Measurements from ENCODE around the gene ACTN1.
"Not testable (repeated sequence)": the region's sequence is repeated elsewhere in the genome, so short reads cannot be mapped to it uniquely, and the experiment has no call there.

Gene ACTN1

DNA sequence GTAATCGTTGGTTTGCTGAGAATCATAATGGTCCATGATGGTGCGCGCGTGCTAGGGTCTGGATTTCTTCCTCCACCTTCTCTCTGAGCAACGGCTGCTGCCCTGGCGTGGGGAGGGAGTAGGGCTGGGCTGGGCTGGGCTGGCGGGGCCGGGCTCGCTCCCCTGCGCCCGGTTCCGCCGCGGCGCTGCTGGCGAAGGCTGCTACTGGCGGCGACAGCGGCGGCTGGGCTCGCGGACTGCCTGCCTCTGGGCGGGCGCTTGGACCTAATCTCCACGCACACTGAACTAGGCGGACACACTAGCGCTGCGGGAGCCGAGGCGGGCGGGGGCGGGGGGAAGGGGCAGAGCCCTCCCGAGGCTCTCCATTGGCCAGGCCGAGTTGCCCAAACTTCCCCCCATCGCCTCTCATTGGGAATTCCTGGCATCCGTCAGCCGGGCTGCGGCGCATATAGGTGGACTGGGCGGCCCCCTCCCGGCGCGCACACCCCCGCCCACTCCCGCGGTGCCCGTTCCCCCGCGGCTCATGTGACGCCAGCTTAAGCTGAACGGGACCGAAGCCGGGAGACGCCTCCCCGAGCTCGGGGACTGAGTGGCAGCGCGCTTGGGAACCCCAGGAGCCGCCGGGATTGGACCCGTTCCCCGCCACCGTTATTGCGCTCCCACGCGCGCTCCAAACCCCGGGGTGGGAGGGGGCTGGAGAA, at the start of gene ACTN1:
Gene ACTN1, minus strand, starts transcription at position 282 of the 701 bp plus-strand sequence. Its CDS starts 246 bp downstream, at position 36.
- peak; percentile 96 for DNase-seq (ENCODE audit: low spot score)

DNA sequence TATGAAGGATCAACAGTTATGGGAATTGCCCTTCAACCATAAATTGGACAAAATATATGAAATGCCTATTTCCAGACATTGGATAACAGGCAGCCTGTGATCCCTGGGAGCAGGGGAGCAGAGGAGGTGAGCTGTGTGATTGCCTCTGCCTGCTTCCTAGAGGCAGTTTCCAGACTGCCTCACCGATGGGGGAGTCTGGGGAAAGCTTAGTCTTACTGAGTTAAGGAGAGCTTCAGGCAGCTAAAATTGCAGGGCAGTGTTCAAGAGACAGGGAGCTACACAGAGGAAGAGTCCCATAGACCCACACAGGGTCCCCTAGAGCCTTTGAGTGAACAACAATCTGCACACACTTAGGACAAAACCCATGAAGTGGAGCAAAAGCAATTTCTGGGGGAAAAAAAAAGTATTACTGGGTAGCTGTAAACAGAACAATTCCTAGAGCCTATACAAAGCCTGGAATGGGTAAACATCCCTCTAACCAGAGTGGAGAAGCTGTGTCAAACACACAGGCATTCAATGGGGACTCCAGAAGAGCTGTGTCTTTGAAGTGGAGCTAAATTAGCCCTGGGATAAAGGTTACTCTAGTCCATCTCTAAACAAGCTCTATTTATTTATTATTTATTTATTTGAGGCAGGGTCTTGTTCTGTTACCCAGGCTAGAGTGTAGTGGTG, 48.3 kb upstream of the ACTN1 start:
- DNase-seq (ENCODE audit: low spot score): no peak

DNA sequence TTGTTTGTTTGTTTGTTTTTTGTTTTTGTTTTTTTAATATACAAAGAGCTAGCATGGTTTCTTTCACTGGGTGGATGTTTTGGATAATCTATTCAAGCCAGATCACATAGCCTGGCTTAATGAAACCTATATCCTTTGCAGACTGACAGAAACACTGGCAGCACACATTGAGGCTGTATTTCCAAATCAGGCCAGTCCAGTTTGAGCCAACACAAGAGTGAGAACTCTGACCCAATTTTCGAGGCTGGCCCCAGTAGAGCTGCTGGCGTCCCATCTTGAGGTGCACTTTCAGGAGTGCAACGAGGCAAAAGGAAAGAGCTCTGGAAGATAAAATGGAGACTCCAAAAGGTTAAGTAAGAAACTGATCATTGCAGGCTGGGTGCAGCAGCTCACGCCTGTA, 43.9 kb upstream of the ACTN1 start:
- no peak for DNase-seq (ENCODE audit: low spot score)

DNA sequence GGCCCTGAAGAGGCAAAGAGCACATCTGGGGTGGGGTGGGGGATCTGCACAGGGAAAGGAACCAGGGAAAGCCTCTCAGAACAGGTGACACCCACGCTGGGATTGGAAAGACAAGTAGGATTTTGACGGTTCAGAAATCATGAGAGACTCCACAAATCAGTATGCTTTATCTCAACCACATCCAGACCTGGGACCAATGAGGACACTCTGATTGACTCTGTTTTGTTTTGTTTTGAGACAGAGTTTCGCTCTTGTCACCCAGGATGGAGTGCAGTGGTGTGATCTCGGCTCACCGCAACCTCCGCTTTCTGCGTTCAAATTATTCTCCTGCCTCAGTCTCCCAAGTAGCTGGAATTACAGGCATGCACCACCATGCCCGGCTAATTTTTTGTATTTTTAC, 43.0 kb upstream of the ACTN1 start:
- DNase-seq (ENCODE audit: low spot score): not testable (repeated sequence)

DNA sequence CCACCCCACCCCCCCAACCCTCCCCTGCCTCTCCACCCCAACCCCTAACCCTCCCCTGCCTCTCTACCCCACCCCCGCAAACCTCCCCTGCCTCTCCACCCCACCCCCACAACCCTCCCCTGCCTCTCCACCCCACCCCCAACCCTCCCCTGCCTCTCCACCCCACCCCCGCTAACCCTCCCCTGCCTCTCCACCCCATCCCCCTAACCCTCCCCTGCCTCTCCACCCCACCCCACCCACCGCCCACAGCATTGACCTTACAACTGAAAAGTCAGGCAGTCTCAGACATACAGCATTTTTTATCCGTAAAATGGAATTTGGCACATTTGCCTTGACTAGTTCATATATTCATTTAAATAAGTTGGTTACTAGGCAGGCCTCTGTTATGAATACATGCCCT, 38.6 kb upstream of the ACTN1 start:
- DNase-seq (ENCODE audit: low spot score): no peak

DNA sequence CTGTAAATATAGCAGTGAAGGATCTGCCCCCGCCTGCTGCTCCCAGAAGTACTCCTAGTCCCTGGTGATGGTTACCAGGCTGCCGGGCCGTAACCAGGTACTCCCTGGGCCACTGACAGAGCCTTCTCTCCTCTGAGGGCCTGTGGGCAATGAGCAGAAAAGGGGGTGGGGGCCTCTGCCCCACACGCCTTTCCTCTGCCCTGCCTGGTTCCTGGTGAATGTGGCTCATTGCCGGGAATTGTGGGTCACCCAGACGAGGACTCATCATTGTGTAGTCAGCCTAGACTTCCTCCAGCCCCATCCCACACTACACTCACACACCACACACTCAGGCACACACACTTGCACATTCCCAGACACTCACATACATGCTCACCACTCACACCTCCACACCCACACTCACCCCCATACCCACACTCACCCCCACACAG, 35.7 kb upstream of the ACTN1 start:
- DNase-seq (ENCODE audit: low spot score): no peak

DNA sequence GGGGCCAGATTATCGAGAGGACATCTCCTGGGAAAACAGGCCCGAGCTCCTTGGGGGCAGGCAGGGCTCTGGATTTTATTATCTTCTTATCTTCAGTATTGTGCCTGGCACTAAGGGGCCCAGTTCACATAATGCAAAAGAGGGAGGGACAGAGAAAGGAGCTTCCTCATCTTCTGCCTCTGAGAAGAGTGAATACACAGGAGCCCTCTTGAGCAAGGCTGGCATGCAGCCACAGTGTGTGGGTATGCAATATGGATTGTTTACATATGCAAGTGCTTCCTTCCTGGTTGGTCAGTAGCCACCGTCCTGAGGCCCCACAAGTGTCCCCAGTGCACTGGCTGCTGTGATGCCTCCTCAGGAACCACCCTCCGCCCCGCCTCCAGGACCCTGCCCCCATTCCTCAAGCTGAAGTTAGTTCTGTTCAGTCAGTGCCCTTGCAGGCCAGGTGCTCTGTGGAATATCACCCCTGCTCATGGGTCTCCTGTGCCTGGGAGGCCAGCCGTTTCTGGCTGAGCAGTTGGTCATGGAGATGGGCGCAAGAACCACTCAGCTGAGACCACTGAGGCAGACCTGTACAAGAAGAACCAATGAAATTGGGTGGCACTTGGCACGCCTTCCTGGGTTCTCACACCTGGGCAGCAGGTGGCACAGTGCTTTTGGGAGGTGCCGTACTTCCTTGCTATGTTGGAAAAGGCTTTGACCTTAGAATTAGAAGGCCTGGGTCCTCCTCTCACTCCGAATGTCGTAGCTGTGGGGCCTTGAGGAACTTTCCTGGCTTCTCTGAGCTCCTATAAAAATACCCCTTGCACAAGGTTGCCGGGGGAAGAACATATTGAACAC, 35.1 kb upstream of the ACTN1 start:
- DNase-seq (ENCODE audit: low spot score): peak; percentile 81

DNA sequence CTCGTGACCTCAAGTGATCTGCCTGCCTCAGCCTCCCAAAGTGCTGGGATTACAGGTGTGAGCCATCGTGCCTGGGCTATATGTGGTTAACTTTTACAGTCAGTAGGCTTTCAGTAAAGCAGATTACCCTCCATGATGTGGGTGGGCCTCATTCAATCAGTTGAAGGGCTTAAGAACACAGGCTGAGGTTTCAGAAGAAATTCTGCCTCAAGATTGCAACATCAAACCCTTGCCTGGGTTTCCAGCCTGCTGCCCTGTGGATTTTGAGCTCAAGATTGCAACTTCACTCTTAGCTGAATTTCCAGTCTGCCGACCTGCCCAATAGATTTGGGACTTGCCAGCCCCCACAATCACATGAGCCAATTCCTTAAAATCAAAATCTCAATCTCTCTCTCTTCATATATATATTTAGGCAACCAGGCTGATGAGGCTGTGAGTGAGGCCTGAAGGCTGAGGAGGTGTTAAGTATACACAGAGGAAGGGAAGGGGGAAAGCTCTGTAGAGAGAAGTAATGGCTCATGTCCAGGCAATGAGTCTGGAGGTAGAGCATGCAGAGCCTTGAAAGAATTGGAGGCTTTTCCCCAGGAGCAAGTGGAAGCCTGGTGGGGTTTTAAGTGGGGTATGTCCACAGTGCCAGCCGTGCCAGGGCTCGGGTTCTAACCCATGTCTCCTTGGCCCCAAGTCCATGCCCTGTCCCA, 33.3 kb upstream of the ACTN1 start:
- no peak for DNase-seq (ENCODE audit: low spot score)

DNA sequence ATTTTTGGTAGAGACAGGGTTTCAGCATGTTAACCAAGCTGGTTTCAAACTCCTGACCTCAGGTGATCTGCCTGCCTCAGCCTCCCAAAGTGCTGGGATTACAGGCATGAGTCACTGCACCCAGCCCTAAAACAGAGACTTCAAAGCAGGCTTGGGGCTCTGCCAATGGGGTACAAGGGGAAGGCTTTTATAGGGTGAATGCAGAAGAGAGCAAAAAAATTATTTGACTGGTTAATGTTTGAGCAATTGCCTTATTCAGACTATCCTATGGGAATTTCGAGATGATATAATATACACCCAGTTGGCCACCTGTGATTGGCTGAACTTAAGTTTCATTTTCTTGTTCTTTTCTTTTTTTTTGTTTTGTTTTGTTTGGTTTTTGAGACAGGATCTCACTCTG, 31.5 kb upstream of the ACTN1 start:
- peak; percentile 87 for DNase-seq (ENCODE audit: low spot score)

DNA sequence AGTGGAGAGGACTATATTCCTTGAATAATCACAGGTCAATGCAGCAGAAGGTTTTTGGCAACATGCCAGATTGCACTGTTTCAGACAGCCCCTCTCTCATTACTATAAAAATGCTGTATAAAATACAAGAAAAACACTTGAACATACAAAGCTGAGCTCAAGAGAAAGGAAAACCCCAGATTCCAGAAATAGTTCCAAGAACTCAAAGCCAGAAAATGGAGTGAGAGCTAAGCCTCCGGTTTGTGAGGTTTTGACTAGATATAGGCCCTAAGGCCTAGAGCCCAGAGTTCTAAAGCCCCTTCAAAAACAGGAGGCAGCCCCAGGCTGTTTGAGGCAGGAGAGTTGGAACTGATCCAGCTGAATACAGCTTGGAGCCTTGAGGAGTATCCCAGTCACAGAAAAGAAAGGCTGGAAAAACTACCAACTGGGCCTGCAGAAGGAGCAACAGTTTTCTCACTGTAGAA, 29.4 kb upstream of the ACTN1 start:
- DNase-seq (ENCODE audit: low spot score): no peak

DNA sequence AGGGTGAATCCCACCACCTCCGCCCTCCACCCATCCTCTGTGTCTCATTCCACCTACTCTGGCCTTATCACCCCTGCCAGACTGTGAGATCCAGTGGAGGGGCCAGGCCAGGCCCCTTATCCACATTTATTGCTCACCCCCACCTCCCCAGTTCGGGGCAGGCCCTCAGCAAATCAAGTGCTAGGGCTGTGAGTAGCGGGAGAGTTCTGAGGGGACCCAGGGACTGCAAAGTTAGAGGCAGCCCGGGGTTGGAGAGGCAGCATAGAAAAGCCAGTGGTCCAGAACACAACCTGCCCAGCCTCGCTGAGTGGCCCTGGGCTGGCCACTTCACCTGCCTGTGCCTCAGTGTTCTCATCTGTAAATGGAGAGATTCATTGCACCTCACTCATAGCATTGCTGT, 27.2 kb upstream of the ACTN1 start:
- no peak for DNase-seq (ENCODE audit: low spot score)

DNA sequence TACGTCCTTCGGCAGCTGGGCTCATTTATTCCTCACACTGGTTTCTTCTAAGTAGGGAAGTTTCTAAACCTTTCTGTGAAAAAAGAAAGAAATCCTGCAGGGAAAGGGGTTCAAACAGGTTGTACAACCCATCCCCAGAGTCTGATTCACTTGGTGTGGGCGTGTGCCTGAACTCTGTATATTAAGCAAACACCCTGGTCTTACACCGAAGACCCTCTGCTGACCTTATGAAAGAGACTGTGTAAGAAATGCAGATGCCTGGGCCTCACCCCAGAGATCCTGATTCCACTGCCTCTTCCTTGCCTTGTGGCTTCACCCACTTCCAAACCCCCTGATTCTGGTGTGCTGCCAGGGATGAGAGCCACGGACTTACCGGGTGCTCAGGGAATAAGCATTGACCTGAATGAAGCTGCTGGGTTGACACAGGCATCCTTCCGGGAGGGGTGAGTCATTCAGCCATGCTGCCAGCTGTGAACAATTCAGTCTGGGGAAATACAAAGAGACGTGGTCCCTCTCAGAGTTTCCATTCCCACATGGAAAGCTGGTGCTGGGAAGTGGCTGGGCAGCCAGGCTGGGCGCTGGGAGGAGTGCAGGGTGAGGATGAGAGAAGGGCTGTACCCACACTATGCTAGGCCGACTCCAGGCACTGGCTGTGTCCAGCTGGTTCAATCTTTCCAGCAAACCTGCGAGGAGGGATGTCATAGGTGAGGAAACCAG, 26.5 kb upstream of the ACTN1 start:
- peak; percentile 58 for DNase-seq (ENCODE audit: low spot score)

DNA sequence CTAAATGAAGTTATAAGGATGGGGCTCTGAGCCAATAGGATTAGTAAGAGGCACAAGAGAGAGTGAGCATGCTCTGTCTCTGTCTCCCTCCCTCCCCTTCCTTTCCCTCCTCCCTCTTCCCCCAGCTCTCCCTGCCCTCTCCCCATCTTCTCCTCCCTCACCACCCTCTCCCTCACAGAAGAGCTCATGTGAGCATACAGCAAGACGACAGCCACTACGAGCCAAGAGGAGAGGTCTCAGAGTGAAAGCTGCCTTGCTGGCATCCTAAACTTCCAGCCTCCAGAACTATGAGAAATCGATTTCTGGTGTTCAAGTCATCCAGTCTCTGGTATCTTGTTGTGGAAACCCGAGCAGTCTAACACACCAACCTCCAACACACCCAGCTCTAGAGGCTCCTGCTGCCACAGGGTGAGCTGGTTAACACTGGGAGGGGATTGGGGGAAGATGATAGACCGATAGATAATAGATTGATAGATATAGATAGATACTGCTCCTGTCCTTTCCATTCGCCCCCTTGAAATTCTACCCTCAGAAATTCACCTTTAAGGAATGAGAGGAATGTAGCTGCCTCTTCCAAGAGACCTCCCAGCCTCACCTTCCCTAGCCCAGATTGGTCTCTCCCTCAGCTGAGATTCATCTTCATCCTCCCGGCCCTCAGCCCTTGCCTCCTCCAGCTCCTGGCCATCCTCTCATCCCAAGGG, 25.8 kb upstream of the ACTN1 start:
- DNase-seq (ENCODE audit: low spot score): no peak

DNA sequence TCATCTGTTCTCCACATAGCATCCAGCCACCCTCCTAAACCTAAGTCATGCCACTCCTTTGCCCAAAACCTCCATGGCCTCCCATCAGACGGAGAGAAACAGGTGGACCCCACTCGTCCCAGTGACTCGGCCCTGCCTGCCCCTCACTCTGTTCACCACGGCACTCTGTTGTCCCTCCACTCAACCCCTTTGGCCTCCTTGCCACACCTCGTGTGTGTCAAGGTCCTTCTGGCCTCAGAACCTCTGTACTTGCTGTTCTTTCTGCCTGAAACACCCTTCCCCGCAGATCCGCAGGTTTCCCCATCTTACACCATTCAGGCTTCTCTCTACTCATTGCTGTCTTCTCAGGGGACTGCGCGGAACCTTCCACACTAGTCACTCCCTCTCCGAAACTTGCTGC, 24.5 kb upstream of the ACTN1 start:
- no peak for DNase-seq (ENCODE audit: low spot score)

DNA sequence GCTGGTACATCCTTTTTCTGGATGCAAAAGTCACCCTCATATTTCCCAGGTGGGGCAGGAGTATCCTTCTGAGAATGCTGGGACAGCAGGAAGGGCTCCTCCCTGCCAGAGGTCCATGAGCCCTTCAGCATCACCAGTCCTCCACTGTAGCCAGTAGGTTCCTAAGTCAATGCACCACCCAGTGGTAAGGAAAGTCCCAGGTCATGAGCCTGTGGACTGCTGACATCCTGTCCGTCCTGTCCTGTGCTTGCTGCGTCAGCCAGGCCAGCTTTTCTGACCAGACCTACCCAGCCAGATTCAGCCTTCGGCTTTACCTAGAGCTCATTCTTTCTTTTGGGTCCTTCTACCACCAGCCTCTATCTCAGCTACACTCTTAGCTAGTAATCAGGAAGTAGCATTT, 23.0 kb upstream of the ACTN1 start:
- no peak for DNase-seq (ENCODE audit: low spot score)

DNA sequence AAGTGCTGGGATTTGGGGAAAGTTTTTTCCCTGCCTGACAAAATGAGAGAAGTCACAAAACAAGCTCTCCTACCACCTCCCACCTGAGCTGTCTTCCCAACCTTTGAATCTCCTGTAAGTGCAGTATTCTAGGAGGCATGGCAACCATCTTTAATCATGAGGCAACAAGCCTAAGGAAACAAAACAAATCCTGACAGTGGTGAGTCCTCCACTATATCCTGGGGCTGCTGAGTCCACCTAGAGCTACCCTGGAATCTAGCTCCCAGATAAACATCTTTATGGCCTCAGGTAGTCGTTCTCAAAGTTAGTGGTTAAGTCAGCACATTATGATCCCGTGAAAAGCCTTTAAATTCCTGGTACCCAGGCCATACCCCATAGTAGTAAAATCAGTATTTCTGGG, 22.3 kb upstream of the ACTN1 start:
- DNase-seq (ENCODE audit: low spot score): no peak

DNA sequence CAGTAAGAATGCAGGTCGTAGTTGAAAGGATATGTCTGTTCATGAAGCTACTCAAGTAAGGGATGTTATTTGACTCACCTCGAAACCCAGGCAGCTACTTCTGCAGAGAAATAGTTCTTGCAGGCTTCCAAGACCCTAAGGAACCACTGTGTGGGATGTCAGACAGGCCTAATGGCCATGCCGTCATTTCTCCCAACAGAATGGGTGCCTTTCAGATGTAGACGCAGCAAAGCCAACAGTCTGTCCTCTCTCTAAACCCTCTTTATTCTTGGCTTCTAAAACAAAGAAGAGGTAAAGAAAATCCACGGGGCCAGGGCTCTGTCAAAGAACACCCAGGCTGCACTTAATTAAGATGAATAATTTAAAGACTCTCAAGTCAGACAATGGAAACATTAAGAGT, 19.0 kb upstream of the ACTN1 start:
- no peak for DNase-seq (ENCODE audit: low spot score)

DNA sequence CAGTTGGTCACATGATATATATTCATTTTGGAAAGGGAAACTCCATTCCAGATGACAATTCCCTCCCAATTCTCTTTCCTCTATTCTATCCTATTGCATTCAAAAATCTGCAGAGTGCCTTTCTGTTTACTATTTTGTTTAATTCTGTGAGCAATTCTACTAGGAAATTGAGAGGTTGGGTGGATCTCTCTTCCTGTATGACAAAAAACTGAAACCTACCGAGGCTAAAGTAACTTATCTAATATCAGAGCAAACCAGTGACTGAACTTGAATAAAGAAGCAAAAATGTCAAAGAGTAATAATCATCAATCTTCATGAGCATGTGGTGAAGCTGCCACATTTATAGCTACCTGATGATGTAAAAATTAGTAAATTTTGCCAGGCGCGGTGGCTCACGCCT, 16.6 kb upstream of the ACTN1 start:
- no peak for DNase-seq (ENCODE audit: low spot score)

DNA sequence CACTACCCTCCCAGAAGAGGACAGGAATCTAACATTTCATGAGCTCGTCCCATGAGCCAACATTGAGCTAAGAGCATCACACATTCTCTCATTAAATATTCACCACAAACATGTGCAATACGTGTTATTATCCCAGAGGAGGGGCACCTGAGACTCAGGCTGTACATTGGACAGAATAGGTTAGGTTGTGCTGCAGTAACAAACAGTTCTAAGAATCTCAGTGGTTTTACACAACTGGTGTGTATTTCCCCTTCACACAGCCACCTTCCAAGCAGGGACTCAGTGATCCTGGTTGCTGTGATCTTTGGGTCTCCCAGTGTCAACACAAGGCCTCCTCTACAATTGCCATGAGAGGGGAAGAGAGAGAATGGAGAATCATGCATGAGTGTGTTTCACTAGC, 15.0 kb upstream of the ACTN1 start:
- DNase-seq (ENCODE audit: low spot score): no peak

DNA sequence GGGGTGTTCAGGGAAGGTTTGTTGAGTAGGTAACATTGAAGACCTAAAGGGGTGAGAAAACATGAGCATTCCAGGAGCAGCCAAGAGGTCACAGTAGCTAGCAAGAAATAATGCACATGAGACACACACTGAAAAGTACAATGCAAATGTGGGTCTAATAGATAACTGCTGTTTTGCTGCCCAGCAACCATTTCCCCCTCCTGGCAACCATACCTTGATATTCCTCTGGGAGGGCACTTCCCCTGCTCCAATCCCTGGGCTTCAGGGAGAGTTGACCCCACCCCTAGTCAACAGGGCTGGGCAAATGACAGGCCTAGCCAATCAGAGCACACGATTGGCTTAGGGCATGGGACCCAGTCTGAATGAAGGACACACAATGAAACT, 8.5 kb upstream of the ACTN1 start:
- DNase-seq (ENCODE audit: low spot score): no peak
